ENCODE data around the gene HHIPL1.

GRCh38 chr14:99670361-99671234, 25.7 kb downstream of the HHIPL1 start:
- TF ChIP-seq POLR2A (IDR thresholded peaks at IDR 0.05; ENCODE audit: low read depth, low read length) (no peak), POLR2AphosphoS5 (IDR thresholded peaks at IDR 0.05; ENCODE audit: low read depth, low read length) (no peak), TAF1 (IDR thresholded peaks at IDR 0.05; ENCODE audit: low read depth, low read length) (no peak), SPI1 (IDR thresholded peaks at IDR 0.05; ENCODE audit: low read depth, low read length) (no peak), POU2F2 (IDR thresholded peaks at IDR 0.05; ENCODE audit: low read depth, low read length) (no peak), PAX5 (IDR thresholded peaks at IDR 0.05; ENCODE audit: insufficient read depth, low read length, severe bottlenecking) (no peak)

Data from GM12891 (cell line).